ENCODE data around the gene ENG.
"Not testable (repeated sequence)": the region's sequence is repeated elsewhere in the genome, so short reads cannot be mapped to it uniquely, and the experiment has no call there.

- TF ChIP-seq ZNF274 (IDR thresholded peaks at IDR 0.05; ENCODE audit: low read depth, low read length); YY1 (IDR thresholded peaks at IDR 0.05; ENCODE audit: insufficient read depth, insufficient read length); SUZ12 (IDR thresholded peaks at IDR 0.05; ENCODE audit: extremely low read depth, insufficient read depth, insufficient read length): not testable (repeated sequence)
Observed at GRCh38 chr9:127870153-127870491, 15.7 kb upstream of the ENG start.
